ENCODE measurements around the gene NT5C.
"Not testable (repeated sequence)": the region's sequence is repeated elsewhere in the genome, so short reads cannot be mapped to it uniquely, and the experiment has no call there.

NT5C gene

GRCh38 chr17:75131278-75132017, at the start of gene NT5C:
Gene NT5C, minus strand, starts transcription at chr17:75131742. Its CDS starts 35 bp downstream, at chr17:75131707.
- peak; percentile 79 for DNase-seq

GRCh38 chr17:75181110-75181509, 49.6 kb upstream of the NT5C start:
- DNase-seq, result no peak

GRCh38 chr17:75178453-75178852, 46.9 kb upstream of the NT5C start:
- no peak for DNase-seq

GRCh38 chr17:75176625-75177024, 45.1 kb upstream of the NT5C start:
- DNase-seq, result no peak

- DNase-seq, result no peak
Observed at GRCh38 chr17:75174996-75175395, 43.5 kb upstream of the NT5C start.

GRCh38 chr17:75173526-75173925, 42.0 kb upstream of the NT5C start:
- no peak for DNase-seq

- no peak for DNase-seq
Observed at GRCh38 chr17:75168998-75169397, 37.5 kb upstream of the NT5C start.

- DNase-seq, result not testable (repeated sequence)
Observed at GRCh38 chr17:75164606-75165005, 33.1 kb upstream of the NT5C start.

GRCh38 chr17:75163074-75163473, 31.5 kb upstream of the NT5C start:
- no peak for DNase-seq

- no peak for DNase-seq
Observed at GRCh38 chr17:75160211-75160610, 28.7 kb upstream of the NT5C start.

GRCh38 chr17:75159196-75160031, 27.9 kb upstream of the NT5C start:
- DNase-seq, result no peak

GRCh38 chr17:75158480-75158879, 26.9 kb upstream of the NT5C start:
- DNase-seq, result not testable (repeated sequence)

- no peak for DNase-seq
Observed at GRCh38 chr17:75155191-75155601, 23.7 kb upstream of the NT5C start.

- peak; percentile 99 for DNase-seq
Observed at GRCh38 chr17:75154195-75155106, 22.9 kb upstream of the NT5C start, which contains the start of gene JPT1. Gene JPT1, minus strand, starts transcription at chr17:75154512. Its CDS starts 115 bp downstream, at chr17:75154397.

- peak; percentile 6 for DNase-seq
Observed at GRCh38 chr17:75153780-75154194, 22.2 kb upstream of the NT5C start.

- DNase-seq, result peak; percentile 20
Observed at GRCh38 chr17:75152922-75153779, 21.6 kb upstream of the NT5C start.

- no peak for DNase-seq
Observed at GRCh38 chr17:75152523-75152921, 21.0 kb upstream of the NT5C start.

- DNase-seq, result peak; percentile 10
Observed at GRCh38 chr17:75151930-75152329, 20.4 kb upstream of the NT5C start.

GRCh38 chr17:75147878-75148546, 16.5 kb upstream of the NT5C start:
- no peak for DNase-seq

GRCh38 chr17:75146592-75146991, 15.1 kb upstream of the NT5C start:
- DNase-seq, result no peak

- no peak for DNase-seq
Observed at GRCh38 chr17:75144816-75145512, 13.4 kb upstream of the NT5C start.
